T-helper 22 cell (primary cell): ENCODE data around the gene IRF7.

Source experiments
- DNase-seq: peaks from one replicate; pipeline ENCODE4 v3.0.0-alpha.2; 2020; ENCODE audit warnings: low read depth

Gene IRF7

DNA sequence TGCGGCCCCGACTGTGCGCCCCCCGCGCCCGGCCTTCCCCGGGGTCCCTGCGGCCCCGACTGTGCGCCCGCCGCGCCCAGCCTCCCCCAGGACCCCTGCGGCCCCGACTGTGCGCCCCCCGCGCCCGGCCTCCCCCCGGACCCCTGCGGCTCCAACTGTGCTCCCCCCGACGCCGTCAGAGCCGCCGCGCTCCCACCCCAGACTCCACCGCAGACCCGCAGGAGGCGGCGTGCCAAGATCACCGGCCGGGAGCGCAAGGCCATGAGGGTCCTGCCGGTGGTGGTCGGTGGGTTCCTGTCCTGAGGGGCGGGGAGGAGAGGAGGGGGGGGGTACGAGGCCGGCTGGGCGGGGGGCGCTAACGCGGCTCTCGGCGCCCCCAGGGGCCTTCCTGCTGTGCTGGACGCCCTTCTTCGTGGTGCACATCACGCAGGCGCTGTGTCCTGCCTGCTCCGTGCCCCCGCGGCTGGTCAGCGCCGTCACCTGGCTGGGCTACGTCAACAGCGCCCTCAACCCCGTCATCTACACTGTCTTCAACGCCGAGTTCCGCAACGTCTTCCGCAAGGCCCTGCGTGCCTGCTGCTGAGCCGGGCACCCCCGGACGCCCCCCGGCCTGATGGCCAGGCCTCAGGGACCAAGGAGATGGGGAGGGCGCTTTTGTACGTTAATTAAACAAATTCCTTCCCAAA lies 24.4 kb upstream of the IRF7 start:
- no peak for DNase-seq

DNA sequence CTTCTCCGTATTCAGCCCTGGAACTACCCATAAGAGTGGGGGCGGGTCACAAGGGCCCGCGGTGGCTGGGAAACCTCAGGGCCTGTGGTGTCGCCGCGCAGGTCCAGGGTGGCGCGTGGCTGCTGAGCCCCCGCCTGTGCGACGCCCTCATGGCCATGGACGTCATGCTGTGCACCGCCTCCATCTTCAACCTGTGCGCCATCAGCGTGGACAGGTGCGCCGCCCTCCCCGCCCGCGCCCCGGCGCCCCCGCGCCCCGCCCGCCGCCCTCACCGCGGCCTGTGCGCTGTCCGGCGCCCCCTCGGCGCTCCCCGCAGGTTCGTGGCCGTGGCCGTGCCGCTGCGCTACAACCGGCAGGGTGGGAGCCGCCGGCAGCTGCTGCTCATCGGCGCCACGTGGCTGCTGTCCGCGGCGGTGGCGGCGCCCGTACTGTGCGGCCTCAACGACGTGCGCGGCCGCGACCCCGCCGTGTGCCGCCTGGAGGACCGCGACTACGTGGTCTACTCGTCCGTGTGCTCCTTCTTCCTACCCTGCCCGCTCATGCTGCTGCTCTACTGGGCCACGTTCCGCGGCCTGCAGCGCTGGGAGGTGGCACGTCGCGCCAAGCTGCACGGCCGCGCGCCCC lies 23.7 kb upstream of the IRF7 start:
- no peak for DNase-seq

DNA sequence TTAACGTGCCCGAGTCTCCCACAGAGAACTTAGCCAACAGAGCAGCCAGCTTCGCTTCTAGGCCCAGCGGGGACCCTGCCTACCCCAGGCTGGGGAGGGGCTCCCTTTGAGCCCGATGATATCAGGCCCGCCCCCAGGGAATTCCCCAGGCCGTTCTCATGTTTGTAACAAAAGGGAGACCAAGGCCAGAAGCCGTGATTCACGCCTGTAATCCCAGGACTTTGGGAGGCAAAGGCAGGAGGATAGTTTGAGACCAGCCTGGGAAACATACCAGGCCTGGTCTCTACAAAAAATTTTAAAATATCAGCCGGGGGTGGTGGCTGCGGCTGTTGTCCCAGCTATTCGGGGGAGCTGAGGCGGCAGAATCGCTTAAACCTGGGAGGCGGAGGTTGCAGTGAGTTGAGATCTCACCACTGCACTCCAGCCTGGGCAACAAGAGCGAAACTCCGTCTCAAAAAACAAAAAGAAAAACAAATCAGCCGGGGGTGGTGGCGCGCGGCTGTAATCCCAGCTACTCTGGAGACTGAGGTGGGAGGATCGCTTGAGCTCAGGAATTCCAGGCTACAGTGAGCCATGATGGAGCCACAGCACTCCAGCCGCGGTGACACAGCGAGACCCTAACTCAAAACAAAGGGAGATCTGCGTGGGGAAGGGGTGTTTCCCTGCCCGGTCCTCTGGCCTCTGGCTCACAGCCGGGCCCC lies 23.0 kb upstream of the IRF7 start:
- DNase-seq: no peak

DNA sequence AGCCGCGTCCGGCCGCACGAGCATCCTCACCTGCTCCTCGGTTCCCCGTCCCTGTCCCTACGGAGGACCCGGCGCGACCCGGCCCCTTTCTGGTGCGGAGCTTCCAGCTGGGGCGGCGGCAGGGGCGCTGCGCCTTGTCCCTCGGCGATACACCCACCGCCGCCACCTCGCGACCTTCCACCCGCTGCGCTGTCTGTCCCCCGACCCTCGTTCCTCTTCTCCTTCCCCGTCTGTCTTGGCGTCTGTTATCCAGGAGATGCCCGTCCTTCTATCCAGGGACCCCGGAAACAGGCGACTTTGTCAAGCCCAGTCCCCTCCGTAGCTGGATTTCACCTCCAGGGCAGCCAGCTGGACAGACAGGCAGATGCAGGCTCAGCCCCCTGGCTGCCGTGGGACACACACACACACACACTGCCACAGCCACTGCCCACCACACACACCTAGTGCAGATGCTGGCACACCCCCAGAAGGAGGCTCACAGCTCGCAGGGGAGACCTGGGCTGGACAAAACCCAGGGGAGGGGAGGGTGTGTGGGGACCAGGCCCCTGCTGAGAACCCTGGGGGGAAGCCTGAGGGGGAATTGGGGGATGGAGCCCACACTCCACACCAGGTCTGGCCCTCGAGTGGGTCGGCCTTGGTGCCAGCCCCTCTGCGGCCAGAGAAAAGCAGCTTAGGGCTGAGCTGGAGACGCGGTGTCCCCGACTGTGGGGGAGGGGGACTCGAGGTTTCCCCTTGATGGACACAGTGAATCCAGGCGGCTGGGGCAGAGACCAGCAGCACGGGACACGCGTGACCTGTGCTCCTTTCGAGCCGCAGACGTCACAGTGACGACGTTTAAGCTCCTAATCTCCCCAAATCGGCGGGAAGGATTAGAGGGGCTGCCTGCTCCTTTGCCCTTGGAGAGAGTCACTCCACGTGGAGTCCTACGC lies 22.1 kb upstream of the IRF7 start:
- DNase-seq: no peak

DNA sequence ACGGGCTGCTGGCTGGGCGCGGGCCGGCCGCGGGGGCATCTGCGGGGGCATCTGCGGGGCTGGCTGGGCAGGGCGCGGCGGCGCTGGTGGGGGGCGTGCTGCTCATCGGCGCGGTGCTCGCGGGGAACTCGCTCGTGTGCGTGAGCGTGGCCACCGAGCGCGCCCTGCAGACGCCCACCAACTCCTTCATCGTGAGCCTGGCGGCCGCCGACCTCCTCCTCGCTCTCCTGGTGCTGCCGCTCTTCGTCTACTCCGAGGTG lies 21.5 kb upstream of the IRF7 start:
- no peak for DNase-seq

DNA sequence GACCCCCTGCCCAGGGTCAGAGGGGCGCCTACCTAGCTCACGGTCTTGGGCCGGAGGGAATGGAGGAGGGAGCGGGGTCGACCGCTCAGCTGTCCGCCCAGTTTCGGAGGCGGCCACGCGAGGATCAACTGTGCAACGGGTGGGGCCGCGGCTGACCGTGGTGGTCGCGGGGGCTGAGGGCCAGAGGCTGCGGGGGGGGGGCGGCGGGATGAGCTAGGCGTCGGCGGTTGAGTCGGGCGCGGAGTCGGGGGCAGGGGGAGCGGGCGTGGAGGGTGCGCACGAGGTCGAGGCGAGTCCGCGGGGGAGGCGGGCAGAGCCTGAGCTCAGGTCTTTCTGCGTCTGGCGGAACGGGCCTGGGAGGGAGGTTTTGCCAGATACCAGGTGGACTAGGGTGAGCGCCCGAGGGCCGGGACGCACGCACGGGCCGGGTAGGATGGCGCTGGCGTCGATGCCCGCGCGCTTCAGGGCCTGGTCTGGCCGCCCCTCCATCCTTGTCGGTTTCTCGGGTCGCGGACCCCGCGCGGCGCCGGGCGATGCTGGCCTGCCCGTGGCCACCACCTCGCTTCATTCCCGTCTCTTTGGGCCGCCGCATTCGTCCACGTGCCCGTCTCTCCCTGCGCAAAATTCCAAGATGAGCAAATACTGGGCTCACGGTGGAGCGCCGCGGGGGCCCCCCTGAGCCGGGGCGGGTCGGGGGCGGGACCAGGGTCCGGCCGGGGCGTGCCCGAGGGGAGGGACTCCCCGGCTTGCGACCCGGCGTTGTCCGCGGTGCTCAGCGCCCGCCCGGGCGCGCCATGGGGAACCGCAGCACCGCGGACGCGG lies 21.0 kb upstream of the IRF7 start, which contains the start of gene DRD4:
Gene DRD4 (plus strand): TSS at position 759 of the 822 bp plus-strand sequence. CDS start 36 bp downstream, at position 795.
- no peak for DNase-seq

DNA sequence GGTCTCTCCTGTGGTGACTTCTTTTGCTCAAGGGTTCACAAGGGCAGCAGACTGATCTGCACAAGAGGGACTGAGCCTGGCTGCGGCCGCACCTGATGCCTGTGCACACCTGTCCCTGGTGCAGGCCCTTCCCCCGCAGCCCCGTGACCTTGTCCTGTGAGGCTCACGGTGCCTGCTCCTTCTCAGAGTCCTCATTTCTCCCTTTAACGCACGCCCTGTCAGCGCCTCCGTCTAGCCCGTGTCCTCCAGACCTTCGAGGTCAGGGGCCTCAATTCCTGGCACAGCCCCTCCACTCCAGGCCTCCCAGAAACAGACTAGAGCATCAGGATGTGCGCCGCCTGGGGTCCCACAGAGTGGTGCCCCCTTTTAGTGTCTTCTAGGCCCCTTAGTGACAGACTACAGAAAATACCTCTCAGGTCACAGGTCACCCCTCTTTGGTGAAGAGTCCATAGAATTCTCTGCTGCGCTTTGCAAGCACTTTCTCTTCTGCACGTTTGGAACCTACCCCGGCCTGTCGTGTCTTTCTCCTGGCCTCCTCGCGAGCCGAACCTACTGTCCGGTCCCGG lies 20.3 kb upstream of the IRF7 start:
- no peak for DNase-seq

DNA sequence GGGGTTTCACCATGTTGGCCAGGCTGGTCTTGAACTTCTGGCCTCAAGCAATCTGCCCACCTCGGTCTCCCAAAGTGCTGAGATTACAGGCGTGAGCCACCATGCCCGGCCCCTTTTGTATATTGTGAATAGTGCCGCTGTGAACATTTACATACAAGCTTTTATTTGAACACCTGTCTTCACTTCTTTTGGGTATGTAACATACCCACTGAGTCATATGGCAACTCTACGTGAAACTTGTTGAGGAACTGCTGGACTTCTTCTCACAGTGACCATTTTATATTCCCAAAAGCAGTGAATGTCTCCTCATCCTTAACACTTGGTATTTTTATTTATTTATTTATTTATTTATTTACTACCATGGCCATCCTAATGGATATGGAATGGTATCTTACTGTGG lies 15.1 kb upstream of the IRF7 start:
- DNase-seq: no peak

DNA sequence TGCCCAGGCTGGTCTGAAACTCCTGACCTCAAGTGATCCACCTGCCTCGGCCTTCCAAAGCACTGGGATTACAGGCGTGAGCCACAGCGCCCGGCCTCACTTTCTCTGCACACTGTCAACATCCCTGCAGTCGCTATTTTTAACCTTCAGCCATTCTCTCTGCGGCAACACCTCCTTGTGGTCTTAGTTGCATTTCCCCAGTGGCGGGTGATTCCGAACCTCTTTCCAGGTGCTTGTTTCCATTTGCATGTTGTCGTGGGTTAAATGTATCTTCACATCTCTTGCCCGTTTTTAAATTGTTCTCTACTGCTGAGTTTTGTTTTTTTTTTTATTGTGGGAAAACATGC lies 13.5 kb upstream of the IRF7 start:
- no peak for DNase-seq

DNA sequence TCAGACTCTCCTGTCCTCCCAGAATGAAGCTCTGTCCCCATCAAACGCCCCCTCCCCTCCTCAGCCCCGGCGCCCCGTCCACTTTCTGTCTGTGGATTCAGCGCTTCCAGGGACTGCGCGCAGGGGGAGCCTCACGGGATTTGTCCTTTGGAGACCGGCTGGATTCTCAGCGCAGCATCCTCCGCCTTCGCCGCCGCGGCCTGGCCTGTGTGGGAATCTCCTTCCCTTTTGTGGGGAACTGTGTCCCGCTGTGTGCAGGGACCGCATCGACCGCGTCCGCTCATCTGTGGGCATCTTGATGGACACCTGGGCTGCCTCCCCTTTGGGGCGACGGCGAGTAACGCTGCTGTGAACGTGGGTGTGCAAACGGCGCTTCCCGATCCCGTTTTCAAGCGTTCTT lies 12.3 kb upstream of the IRF7 start:
- no peak for DNase-seq

DNA sequence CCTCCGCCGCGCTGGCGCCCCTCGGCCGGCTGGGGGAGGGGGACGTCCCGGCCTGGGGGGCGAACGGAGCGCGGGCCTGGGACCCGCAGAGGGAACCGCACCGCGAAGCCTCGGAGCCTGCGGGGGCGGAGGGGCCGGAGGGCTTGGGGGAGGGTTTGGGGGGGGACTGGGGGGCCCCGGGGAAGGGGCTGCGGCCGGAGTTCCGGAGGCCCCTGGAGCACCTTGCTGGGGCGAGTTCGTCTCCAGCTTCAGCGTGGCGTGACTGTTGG lies 11.5 kb upstream of the IRF7 start:
- no peak for DNase-seq

DNA sequence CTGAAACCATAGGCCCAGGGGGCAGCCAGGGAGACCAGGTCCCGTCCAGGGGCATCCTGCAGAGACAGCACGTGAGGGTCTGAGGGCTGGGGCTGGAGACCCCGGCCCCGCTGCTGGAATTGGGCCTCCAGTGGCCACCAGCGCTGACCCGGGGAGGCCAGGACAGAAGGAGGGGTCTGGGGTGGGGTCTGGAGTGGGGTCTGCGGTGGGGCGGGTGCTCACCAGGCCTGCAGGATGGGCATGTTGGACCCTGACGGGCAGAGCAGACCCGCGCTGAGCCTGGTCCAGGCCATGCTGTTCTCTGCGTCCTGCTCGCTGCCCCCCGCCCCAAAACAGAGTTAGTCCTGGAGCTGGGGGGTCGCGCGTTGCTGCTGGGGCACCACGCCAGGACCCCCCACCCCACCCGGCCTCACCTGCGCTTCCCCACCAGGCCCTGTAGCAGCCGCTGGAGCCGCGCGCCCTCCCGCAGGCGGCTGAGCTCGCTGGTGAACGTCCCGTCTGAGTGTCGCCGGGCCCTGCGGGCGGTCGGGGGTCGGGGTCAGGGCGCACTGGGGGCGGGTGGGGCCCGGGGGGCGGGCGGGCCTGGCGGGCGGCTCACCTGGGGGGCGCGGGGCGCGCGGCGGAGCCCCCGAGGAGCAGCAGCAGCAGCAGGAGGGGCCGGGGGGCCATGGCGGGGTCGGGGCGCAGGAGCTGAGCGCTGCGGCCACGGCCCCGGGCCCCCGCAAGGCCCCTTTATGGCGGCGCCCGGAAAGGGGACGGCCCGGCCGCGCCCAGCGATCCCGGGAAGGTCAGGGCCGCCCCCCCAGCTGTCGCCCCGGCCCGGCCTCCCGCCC lies 10.9 kb upstream of the IRF7 start, which contains the start of gene SCT:
Gene SCT (minus strand): TSS at position 707 of the 833 bp plus-strand sequence. CDS start 38 bp downstream, at position 669.
- DNase-seq: no peak

DNA sequence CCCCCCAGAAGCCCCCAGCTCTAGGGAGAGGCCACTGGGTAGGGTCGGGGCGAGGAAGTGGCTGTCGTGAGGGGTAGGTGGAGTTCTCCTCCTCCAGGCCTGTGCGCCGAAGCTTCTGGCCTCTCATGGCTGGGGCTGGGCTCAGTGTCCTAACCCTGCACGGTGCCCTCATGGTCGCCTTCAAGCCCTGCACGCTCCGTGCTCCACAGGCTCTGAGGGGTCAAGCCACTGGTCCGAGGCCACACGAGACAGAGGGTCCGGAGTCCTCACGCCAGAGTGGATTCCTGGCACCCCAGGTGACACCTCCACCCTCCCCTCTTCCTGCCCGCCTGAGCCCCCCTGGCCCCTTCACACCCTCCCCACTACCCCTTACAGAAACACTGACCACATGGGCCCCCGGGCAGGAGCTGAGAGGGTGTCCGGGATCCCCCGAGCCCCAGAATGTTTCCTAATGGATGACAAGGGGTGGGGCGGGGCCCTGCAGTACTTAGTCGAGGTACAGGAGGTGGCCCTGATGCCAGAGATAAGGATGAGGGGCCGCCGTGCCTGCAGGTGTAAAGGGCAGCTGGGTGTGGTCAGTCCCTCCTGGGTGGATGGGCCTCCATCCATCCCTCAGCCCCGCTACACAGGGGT lies 10.0 kb upstream of the IRF7 start:
- no peak for DNase-seq

DNA sequence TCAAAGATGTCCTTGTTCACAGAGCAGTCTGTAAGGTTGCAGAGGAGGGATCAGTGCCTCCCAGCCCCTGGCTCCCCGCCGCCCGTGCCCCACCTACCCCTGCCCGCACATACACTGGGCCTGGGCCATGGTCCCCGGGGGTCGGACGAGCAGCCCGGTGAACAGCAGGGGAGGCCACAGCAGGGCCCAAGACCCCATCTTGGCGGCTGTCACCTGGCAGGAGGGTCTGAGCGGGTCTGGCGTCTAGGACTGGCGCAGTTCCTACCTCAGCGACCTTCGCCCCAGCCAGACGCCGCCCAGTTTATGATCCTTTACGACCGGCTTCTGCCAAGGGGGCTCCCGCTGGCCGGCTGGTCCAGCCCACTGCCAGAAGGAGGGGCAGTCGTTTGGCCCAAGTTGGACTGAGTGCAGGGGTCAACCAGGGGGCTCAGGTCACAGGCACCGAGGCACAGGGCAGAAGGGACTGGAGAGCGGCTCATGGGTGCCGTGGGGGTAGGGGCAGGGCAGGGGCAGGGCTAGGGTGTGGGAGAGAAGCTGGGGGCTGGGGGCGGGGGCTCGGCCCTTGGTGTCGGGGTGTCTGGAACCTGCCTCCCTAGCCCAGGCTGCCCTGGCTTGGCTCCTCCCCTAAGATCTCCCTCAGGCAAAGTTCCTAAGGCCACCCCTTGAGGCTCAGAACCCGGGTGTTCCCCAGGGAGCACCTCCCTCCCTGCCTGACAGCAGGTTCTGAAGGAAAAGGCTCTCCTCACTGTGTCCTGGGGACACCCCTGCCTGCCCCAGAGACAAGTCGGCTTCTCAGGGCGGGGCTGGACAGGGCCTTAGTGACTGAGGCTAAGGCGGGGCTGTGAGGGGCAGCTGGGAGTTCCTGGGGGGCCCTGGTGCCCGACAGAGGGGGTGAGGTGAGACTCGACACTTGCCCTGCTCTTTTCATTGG lies 9.2 kb upstream of the IRF7 start, which contains the start of gene CDHR5:
Gene CDHR5 (minus strand): TSS at position 251 of the 931 bp plus-strand sequence. CDS start 53 bp downstream, at position 198.
- DNase-seq: no peak

DNA sequence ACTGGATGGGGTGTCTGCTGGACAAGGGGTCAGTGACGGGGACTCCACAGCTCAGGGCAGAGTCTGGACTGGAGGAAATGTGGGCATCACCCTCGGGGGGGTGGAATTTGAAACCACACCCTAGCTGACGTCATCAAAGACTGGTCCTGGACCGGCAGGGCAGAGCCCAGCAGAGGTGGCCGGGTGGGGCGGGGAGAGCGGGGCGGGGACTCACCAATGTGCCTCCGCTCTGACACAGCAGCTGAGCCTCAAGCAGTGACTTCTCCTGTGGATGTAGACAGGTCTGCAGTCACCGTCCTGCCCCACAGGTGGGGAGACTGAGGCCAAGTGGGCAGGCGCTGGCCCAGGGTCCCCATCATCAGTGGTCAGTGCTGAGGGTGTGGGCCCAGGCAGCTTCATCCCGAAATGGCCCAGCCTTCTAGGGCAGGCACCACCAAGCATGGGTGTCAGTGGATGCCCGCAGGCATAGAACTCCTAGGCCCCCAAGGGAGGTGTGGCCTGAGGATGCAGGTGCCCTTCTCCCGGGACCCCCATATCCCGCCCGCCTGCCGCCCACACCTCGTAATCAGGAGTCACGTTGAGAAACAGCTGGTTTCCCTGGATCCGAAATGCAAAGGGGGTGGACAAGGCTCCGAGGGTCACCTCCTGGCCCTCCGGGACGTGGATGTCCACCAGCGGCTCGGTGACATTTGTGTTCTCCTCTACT lies 8.4 kb upstream of the IRF7 start:
- no peak for DNase-seq

DNA sequence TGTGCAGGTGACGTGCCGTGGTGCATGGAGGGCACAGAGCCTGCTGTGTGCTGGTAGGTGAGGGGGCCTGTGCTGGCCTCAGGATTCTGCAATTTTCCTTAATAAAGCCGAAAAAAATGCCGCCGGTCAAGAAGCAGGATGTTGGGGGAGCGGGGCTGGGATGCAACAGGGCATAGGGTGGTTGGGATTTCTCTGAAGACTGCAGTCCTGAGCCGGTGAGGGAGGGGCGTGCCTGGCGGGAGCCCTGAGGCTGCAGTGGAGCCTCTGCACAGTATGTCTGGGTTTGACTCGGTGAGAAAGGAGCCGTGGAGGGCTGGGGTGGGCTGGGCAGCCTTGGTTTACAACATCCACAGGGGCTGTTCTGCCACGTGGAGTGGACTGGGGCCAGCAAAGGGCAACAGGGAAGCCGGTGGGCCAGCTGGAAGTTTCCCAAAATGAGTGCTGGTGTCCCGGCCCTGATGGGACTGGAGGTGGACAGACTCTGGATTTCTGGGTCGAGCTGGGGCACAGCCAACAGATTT lies 7.7 kb upstream of the IRF7 start:
- no peak for DNase-seq

DNA sequence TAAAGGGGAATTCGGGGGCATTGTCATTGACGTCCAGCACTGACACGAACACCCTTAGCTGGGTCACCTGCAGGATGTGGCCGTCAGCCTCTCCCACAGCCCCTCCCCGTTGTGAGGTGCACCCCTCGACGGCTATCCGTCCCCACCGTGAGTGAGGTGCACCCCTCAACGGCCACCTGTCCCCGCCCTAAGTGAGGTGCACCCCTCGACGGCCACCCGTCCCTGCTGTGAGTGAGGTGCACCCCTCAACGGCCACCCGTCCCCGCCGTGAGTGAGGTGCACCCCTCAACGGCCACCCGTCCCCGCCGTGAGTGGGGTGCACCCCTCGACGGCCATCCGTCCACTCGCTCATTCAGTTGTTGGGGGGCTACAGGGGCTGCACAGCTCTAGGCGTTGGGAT lies 6.1 kb upstream of the IRF7 start:
- DNase-seq: no peak
